GM20431 (cell line): ENCODE data around the gene UBN2.
"Not testable (repeated sequence)": the region's sequence is repeated elsewhere in the genome, so short reads cannot be mapped to it uniquely, and the experiment has no call there.

ENCODE experiments used
- in situ Hi-C: fragments of 300-500 bp; cut with MseI, MboI; formaldehyde crosslinking; loops from one replicate; pipeline ENCODE4 v1.15.0; 2020; ENCODE audit warnings: low sequenced_read_pairs; ENCODE audit not compliant: unreplicated experiment

Gene UBN2

GRCh38 chr7:139230774-139231512, at the start of gene UBN2:
Gene UBN2, plus strand, starts transcription at chr7:139231237. Its CDS starts 248 bp downstream, at chr7:139231485.
- in situ Hi-C loops = no loop called here

DNA sequence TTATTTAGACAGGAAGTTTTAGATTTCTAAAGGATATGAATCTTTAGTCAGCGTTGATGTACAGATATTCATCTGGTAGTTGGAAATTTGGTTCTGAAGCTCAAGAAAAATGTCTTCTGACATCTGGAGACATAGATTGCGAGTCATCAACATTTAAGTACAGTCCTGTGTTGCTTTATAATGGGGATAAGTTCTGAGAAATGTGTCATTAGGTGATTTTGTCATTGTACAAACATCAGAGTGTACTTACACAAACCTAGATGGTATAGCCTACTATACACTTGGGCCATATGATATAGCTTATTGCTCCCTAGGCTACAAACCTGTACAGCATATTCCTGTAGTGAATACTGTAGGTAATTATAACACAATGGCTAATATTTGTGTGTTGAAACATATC, 49.6 kb upstream of the UBN2 start:
- in situ Hi-C loops = no loop called here

DNA sequence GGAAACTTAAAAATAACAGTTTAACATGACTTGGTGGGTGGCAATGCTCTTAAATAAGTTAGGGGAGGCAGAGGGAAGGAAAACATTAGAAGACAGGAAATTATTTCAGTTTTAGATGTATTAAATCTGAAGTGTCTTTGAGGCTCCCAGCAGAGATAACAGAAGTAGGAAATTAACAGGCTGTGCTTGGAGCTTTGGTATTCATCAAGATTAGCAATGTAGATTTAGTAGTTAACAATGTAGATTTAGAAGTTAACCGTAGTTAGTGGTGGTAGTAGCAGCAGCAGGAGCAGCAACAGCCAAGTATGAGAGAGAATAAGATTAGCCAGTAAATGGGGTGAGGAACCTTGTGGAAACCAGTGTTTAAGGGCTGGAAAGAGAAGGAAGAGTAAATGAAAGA, 48.7 kb upstream of the UBN2 start:
- in situ Hi-C loops = no loop called here

DNA sequence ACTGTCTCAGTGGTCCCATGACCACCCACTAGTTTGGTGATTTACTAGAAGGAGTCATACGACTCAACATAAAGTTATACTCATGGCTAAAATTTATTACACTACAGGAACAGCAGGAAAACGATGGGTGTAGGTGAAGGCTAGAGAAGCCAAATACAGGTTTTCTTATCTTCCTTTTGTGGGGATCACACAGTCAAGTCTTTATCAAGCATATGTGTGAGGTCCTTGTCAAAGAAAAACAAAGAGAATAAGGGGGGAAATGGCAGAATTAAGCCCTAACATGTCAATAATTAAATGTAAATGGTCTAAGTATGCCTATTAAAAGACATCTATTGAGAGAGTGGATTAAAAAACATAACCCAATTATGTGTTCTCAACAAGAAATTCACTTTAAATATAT, 47.8 kb upstream of the UBN2 start:
- in situ Hi-C loops = no loop called here

DNA sequence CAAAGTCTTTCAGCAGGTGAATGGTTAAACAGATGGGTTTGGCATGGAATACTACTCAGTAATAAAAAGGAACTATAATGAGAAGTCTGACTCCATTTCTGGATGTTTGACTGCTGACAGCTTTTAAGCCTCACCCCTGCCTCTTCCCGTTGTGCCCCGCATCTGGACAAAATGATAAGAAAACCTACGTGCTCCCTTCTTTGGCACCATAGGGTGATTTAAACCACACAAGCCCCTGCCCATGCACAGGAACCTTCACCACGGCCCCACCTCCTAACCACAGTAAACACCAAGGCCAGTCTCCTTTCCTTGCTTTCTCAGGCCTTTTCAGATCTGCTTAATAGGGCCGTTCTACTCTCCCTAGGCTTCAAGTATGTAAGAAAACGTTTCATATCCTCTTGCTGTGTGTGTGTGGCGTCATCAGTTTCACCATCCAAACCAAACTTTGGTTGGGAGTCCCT, 47.1 kb upstream of the UBN2 start:
- in situ Hi-C loops = no loop called here

- in situ Hi-C loops = no loop called here
Measured at GRCh38 chr7:139186146-139186545, 44.9 kb upstream of the UBN2 start.

DNA sequence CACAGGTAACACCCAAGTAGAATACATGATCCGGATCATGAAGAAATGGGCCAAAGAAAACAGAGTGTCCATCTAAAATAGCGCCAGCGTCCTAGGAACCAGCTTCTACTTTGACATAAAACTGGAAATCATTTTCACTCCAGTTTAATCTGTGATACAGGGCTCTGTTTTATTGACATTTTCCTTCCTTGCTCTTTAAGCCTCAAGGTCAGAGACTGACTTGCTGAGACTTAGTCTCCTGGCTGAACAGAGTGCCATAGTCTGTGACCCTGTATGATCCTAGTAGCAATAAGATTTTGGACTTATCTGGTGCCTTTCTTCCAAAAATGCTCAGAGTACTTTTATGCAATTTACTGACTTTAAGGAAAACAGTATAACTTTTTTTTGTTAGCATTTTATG, 41.7 kb upstream of the UBN2 start:
- in situ Hi-C loops = no loop called here

GRCh38 chr7:139192014-139192706, 38.9 kb upstream of the UBN2 start:
- in situ Hi-C loops = no loop called here

GRCh38 chr7:139200382-139200781, 30.7 kb upstream of the UBN2 start:
- in situ Hi-C loops = no loop called here

DNA sequence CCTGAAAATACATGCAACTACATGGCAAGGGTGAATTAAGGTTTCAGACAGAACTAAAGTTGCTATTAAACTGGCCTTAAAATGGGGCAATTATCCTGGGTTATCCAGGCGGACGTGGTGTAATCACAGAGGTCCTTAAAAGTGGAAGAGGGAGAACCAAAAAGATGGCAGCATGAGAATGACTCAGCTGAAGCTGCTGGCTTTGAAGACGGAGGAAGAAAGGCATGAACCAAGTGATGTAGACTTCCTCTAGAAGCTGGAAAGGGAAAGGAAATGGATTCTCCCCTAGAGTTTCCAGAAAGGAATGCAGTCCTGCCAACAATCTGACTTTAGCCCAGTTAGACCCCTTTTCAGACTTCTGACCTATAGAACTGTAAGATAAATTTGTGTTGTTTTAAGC, 27.0 kb upstream of the UBN2 start:
- in situ Hi-C loops = no loop called here

GRCh38 chr7:139205843-139206242, 25.2 kb upstream of the UBN2 start:
- in situ Hi-C loops = no loop called here

GRCh38 chr7:139212133-139212532, 18.9 kb upstream of the UBN2 start:
- in situ Hi-C loops = no loop called here

- in situ Hi-C loops = not testable (repeated sequence)
Measured at GRCh38 chr7:139213489-139213888, 17.5 kb upstream of the UBN2 start.

GRCh38 chr7:139218173-139218572, 12.9 kb upstream of the UBN2 start:
- in situ Hi-C loops = no loop called here

- in situ Hi-C loops = no loop called here
Measured at GRCh38 chr7:139224219-139224618, 6.8 kb upstream of the UBN2 start.

DNA sequence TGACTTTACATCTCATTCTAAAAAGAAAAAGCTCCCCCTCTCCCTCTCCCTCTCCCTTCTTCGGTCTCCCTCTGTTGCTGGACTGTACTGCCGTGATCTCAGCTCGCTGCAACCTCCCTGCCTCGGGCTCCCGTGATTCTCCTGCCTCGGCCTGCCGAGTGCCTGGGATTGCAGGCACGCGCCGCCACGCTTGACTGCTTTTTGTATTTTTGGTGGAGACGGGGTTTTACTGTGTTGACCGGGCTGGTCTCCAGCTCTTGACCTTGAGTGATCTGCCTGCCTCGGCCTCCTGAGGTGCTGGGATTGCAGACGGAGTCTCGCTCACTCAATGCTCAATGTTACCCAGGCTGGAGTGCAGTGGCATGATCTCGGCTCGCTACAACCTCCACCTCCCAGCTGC, 6.2 kb upstream of the UBN2 start:
- in situ Hi-C loops = not testable (repeated sequence)

GRCh38 chr7:139225286-139226157, 5.5 kb upstream of the UBN2 start:
- in situ Hi-C loops = not testable (repeated sequence)

- in situ Hi-C loops = not testable (repeated sequence)
Measured at GRCh38 chr7:139226158-139226515, 4.9 kb upstream of the UBN2 start.

DNA sequence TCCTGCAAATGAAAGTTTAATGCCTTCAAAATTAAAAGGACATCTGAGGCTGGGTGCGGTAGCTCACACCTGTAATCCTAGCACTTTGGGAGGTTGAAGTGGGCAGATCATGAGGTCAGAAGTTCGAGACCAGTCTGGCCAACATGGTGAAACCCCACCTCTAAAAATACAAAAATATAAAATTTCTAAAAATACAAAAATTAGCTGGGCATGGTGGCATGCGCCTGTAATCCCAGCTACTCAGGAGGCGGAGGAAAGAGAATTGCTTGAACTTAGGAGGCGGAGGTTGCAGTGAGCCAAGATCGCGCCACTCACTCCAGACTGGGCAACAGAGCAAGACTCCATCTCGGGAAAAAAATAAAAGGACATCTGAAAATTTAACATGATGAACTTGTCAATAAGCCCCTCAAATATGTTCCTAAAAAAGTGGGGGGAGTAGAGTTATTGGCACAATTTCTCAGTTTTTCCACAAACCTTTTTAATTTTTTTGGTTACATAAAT, 4.0 kb upstream of the UBN2 start:
- in situ Hi-C loops = not testable (repeated sequence)

DNA sequence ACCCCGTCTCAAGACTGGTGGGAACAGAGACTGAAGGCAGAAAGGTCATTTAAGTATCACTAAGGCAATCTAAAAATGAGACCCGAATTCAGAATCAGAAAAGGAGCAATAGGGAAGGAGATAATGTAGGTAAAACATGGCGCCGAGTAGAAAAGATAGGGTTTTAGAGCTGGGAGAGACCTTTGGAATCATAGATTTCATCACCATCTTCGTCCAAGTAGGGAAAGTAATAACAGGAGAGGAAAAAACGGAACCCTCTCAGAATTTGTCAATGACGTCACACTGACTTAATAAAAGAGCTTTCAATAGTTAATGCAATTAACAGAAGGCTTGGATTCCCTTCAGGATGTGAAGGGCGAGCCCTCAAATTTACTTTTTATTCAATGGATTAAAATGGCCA, 1.0 kb upstream of the UBN2 start:
- in situ Hi-C loops = no loop called here

- in situ Hi-C loops = no loop called here
Measured at GRCh38 chr7:139230484-139230773, 608 bp upstream of the UBN2 start.
